Medulla oblongata (tissue), 1 donor: ENCODE data around the gene RIMS3.

Experiments used
- DNase-seq: peaks from one replicate; pipeline ENCODE4 v3.0.0-alpha.2; 2015; ENCODE audit errors: extremely low spot score

RIMS3 gene

GRCh38 chr1:40691538-40692428 is 26.3 kb upstream of the RIMS3 start, which contains the start of gene NFYC:
Gene NFYC (plus strand): TSS chr1:40691704. CDS start chr1:40738844, 47,140 bp downstream.
- peak; percentile 100 for DNase-seq

GRCh38 chr1:40690771-40691537 is 25.5 kb upstream of the RIMS3 start:
- DNase-seq: no peak

DNA sequence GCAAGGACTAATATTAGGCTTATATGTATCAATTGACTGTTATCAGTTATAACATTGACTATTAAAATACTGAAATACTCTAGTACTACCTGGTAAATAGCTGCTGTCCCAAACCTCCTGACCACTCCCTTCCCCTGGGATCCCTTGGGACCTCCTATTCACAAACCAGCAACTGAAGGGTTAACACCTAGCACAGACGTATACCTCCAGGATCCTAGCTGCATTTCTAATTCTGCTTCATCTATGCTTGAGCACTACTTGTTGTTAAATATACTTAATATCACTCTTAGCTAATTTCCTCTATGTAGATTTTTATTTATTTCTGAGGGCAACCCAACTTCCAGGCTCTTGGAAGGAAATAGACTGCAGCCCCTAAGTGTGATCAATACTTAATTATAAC is 24.3 kb upstream of the RIMS3 start:
- DNase-seq: no peak

DNA sequence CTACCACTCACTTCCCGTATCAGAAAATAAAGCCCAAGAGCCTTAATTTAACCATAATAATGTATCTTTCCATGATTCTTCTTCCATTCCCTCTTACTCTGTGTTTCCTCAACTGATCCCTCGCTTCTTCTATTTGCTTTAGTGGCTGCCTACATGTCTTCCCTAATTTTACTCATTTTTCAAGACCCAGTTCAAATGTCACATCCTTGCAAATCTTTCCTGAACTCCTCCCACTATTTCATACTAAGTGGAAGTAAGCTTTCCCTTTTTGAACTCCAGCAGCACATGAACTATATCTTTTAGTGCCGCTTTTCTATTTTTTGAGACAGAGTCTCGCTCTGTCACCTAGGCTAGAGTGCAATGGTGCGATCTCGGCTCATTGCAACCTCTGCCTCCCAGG is 22.2 kb upstream of the RIMS3 start:
- no peak for DNase-seq

GRCh38 chr1:40687059-40687458 is 21.6 kb upstream of the RIMS3 start:
- no peak for DNase-seq

GRCh38 chr1:40684669-40685068 is 19.2 kb upstream of the RIMS3 start:
- no peak for DNase-seq

- no peak for DNase-seq
Observed at GRCh38 chr1:40679165-40679953, 13.9 kb upstream of the RIMS3 start.

- no peak for DNase-seq
Observed at GRCh38 chr1:40676501-40676900, 11.0 kb upstream of the RIMS3 start.

- no peak for DNase-seq
Observed at GRCh38 chr1:40673452-40673851, 8.0 kb upstream of the RIMS3 start.

DNA sequence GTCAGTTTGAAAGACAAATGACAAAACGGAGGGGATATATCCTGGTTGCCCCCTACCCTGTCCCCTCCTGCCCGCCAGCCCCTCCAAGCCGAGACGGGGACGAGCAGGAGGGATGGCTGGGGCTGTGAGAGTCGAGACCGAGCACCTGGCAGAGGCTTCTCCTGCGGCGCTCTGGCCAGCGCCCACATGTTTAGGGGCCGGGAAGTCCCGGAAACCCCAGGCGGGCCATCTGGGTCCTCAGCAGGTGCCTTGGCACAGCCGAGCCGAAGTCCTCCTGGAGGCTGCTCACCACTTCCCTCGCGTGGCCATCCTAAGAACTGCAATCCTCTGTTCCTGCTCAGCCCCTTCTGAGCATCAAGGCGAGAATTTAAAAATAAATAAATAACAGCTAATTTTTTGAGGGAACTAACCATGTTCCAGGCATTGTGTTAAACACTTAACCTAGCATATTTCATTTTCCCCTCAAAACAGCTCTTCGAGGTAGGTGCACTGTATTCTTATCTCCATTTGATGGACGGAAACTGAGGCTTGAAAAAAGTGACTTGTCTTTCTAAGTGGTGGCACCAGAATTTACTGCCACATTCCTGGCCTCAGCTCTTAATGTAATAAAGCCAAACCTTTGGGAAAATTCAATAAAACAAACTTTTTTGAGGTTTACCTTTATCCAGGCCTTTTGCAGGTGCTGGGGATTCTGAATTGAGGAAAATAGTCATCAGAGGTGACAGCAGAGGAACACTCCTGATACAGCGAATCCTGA is 3.5 kb upstream of the RIMS3 start:
- peak; percentile 80 for DNase-seq

DNA sequence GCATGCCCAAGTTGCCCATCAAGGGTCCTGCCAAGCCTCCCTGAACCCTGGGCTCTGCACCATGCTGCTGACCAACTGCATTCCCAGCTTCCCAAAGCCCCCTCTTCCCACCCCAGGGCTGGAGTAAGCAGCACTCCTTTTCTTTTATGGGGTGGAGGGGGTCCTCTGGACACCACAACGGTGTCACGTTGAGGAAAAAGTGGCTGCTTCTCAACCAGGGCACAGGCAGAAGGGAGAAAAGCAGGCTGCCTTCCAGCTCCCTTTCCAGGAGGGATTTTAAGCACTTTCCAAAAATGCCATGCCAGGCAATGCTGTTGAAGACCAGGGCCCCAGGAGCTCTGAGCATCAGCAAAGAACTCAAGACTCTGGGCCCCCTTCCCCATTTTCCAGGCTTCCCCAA is 691 bp downstream of the RIMS3 start:
- DNase-seq: no peak

GRCh38 chr1:40664167-40664537 is 1.3 kb downstream of the RIMS3 start:
- DNase-seq: no peak

DNA sequence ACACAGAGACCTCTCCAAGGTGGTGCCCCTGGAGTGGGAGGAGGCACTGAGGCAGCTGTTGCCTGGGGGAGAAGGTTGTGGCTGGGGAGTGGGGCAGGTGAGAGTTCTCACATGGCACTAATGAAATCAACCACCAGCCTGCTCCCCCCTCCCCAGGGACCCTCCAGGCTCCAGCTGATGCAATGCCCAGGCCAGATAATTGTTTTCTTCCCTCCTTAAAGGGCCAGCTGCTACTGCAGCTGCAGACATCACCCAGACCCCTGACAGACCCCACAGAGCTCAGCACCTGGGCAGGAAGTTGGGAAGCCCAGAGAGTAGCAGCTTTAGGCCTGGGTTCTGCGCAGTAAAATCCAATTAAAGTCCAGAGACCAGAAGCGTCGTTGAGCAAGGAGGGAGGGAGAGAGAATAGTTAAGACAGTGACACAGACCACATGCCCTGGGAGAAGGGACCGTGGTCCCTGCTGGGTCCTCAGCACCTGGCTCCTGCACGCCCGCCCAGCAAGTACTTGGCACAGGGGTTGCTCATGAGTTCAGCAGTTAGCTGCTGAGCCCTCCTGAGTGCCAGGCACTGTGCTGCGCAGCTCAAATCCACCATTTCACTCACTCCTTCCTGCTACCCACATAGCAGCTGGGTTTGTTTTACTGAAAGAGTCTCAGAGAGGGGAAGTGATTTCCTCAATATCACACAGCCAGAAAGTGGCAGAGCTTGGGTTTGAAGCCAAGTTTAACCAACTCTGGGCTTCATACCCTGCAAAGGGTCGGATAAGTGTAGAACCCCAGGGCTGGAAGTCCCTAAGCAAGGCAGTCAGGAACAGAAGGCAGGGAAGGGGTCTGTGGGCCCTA is 1.9 kb downstream of the RIMS3 start:
- DNase-seq: no peak

- no peak for DNase-seq
Observed at GRCh38 chr1:40662864-40663263, 2.6 kb downstream of the RIMS3 start.

DNA sequence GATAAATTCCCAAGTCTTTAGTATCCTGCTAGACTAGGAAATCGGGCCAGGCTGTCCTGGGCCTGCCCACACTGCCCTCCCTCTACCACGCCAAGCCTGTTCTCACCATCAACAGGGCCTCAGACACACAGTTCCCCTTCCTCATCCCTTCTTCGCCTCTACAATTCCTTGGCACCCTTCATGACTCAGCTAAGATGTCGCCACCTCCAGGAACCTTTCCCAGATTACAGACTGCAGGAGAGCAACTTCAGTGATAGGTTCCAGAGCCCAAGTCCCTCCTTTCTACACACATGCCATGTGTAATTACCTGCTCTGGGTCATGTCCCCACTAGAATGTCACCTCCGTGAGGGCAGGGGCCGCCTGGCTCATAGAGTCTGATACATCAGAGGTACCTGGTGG is 3.3 kb downstream of the RIMS3 start:
- DNase-seq: no peak

GRCh38 chr1:40661678-40662077 is 3.8 kb downstream of the RIMS3 start:
- DNase-seq: no peak

DNA sequence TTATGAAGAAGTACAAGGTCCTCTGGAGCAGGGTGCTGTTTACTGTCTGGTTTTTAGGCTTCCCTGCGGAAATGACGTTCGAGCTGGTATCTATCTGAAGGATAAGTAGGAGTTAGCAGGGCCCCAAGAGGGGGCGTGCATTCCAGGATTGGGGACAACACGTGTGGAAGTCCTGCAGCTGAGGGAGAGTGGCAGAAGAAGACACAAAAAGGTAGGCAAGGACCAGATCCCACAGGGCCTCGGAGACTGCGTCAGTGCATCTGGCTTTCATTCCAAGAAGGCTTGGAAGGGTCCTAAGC is 5.9 kb downstream of the RIMS3 start:
- DNase-seq: no peak

GRCh38 chr1:40658751-40659648 is 6.5 kb downstream of the RIMS3 start:
- DNase-seq: no peak

GRCh38 chr1:40657046-40657445 is 8.4 kb downstream of the RIMS3 start:
- DNase-seq: no peak
